Measurements from ENCODE around the gene PIK3R5. TPM values are rescaled to one million over a fixed set of nuclear protein-coding genes. Genes with fewer than 3 reads are reported as not detected.

The PIK3R5 gene
- total and polyA plus RNA-seq, 4 donors: 11.7 to 70.9 (median 35.0) TPM

GRCh38 chr17:8862213-8863056 is 103.1 kb downstream of the PIK3R5 start:
- Histone ChIP-seq H3K36me3 (ENCODE audit: control insufficient read depth in 4 of 4, insufficient read depth in 4 of 4, low read length in 4 of 4) (no peaks in the 10 kb centered on the region), H3K9ac (ENCODE audit: insufficient read depth in 1 of 2, low read length in 2 of 2) (no peak overlapping the region), H3K4me3 (no peak overlapping the region), H3K9me3 (ENCODE audit: control insufficient read depth in 4 of 4, insufficient read depth in 3 of 4, low read length in 3 of 4) (peaks cover 0 to 5% (median 0%) of the 10 kb centered on the region in 4 donors), H3K27ac (ENCODE audit: low read depth in 1 of 2, low read length in 1 of 2) (no peak overlapping the region), H3K4me1 (ENCODE audit: control insufficient read depth in 5 of 5, insufficient read depth in 5 of 5, low read length in 5 of 5) (no peaks in the 10 kb centered on the region), H3K27me3 (ENCODE audit: control insufficient read depth in 3 of 3, insufficient read depth in 3 of 3, low read length in 2 of 3) (peaks cover 0 to 7% (median 0%) of the 10 kb centered on the region in 3 donors)
- no peak for DNase-seq
- no peak for ATAC-seq (ENCODE audit: insufficient read depth, low FRiP score)
- no peak for TF ChIP-seq CTCF (IDR thresholded peaks at IDR 0.05; ENCODE audit: control extremely low read depth, extremely low read depth)
- WGBS, 2 donors: 84 to 89% methylated on average over 9 of the region's 9 CpGs

DNA sequence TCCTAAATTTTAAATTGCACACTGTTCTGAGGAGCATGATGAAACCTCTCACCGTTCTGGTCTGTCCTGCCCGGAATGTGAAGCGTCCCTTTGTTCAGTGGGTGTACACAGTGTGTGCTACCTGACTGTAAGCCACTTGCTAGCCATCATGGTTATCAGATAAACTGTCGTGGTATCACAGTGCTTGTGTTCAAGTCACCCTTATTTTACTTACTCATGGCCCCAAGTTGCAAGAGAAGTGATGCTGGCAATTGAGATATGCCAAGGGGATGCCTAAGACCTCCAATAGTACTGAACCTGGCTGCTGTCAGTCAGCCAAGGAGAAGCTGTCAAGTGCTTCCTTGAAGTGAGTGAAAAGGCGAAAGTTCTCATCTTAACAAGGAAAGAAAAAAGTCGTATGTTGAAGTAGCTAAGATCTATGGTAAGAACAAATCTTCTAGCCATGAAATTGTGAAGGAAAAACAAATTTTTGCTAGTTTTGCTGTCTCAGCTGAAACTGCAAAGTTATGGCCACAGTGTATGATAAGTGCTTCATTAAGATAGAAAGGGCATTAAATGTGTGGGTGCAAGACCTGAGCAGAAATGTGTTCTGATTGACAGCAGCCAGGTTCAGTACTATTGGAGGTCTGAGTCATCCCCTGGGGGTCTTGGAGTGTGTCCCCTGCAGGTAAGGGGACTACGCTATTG is 103.9 kb downstream of the PIK3R5 start:
- Histone ChIP-seq H3K27me3 (ENCODE audit: control insufficient read depth in 3 of 3, insufficient read depth in 3 of 3, low read length in 2 of 3) (peaks cover 0 to 4% (median 0%) of the 10 kb centered on the region in 3 donors), H3K4me1 (ENCODE audit: control insufficient read depth in 5 of 5, insufficient read depth in 5 of 5, low read length in 5 of 5) (peaks cover 0 to 4% (median 0%) of the 10 kb centered on the region in 5 donors), H3K27ac (ENCODE audit: low read depth in 1 of 2, low read length in 1 of 2) (no peak overlapping the region), H3K9ac (ENCODE audit: insufficient read depth in 1 of 2, low read length in 2 of 2) (no peak overlapping the region), H3K4me3 (no peak overlapping the region), H3K9me3 (ENCODE audit: control insufficient read depth in 4 of 4, insufficient read depth in 3 of 4, low read length in 3 of 4) (peaks cover 0 to 5% (median 0%) of the 10 kb centered on the region in 4 donors), H3K36me3 (ENCODE audit: control insufficient read depth in 4 of 4, insufficient read depth in 4 of 4, low read length in 4 of 4) (no peaks in the 10 kb centered on the region)
- 43 to 53% methylated on average over 7 of the region's 7 CpGs for WGBS, 2 donors
- ATAC-seq (ENCODE audit: insufficient read depth, low FRiP score) (no peak), DNase-seq (no peak)
- TF ChIP-seq CTCF (IDR thresholded peaks at IDR 0.05; ENCODE audit: control extremely low read depth, extremely low read depth): no peak

DNA sequence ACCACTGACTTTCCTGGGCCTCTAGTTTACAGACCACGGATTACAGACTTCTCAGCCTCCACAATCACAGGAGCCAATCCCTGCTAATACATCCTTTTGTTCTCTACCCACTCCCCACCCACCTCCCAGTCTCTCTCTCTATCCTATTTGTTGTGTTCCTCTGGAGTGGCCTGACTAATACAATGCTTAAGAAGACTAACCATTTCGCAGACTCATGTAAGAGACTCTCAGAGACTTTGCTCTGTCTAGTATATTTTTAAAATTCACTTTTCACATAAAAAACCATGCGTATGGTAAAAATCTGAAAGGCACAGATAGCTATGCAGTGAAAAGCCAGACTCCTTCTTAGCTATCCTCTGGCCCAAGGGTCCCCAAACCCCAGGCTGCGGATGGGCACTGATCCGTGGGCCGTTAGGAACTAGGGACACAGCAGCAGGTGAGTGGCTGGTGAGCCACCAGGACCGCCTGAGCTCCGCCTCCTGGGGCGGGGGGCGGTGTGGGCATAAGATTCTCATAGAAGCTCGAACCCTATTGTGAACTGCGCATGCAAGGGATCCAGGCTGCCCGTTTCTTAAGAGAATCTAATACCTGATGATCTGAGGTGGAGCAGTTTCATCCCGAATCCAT is 105.6 kb downstream of the PIK3R5 start:
- ATAC-seq (ENCODE audit: insufficient read depth, low FRiP score) (no peak), DNase-seq (no peak)
- Histone ChIP-seq H3K4me3 (no peak overlapping the region), H3K9me3 (ENCODE audit: control insufficient read depth in 4 of 4, insufficient read depth in 3 of 4, low read length in 3 of 4) (peaks cover 0 to 2% (median 0%) of the 10 kb centered on the region in 4 donors), H3K36me3 (ENCODE audit: control insufficient read depth in 4 of 4, insufficient read depth in 4 of 4, low read length in 4 of 4) (no peaks in the 10 kb centered on the region), H3K27me3 (ENCODE audit: control insufficient read depth in 3 of 3, insufficient read depth in 3 of 3, low read length in 2 of 3) (peaks cover 0 to 8% (median 2%) of the 10 kb centered on the region in 3 donors), H3K27ac (ENCODE audit: low read depth in 1 of 2, low read length in 1 of 2) (no peak overlapping the region), H3K4me1 (ENCODE audit: control insufficient read depth in 5 of 5, insufficient read depth in 5 of 5, low read length in 5 of 5) (peaks cover 0 to 4% (median 0%) of the 10 kb centered on the region in 5 donors), H3K9ac (ENCODE audit: insufficient read depth in 1 of 2, low read length in 2 of 2) (no peak overlapping the region)
- 88 to 91% methylated on average over 14 of the region's 14 CpGs for WGBS, 2 donors
- TF ChIP-seq CTCF (IDR thresholded peaks at IDR 0.05; ENCODE audit: control extremely low read depth, extremely low read depth): no peak
